Epithelial cell of proximal tubule (primary cell): Measurements from ENCODE around the gene DCDC1. TPM values are rescaled to one million over a fixed set of nuclear protein-coding genes. Genes with fewer than 3 reads are reported as not detected.

Experiments
- DNase-seq: peaks from one replicate; pipeline ENCODE4 v3.0.0-alpha.2; 2011; ENCODE audit warnings: low read depth
- H3K4me3 ChIP-seq: 2 replicates; pipeline ENCODE4 v1.5.1; 2011; ENCODE audit warnings: low read depth, mild to moderate bottlenecking, low read length
- CTCF ChIP-seq: conservative IDR thresholded peaks from 2 replicates; pipeline ENCODE4 v1.5.1; 2012; ENCODE audit warnings: low read depth, mild to moderate bottlenecking, low read length
- total RNA-seq: library from RNA; depleted of rRNA; stranded (reverse); fragments of >200 nt; gene quantifications from 2 replicates; pipeline ENCODE4 v1.2.3, GENCODE V29; 2015

The DCDC1 gene
- total RNA-seq, 1 donor from 2014 or later: 0.12 TPM

GRCh38 chr11:30830681-30831080 lies 538.9 kb downstream of the DCDC1 start:
- no peak for DNase-seq
- no peak for TF ChIP-seq CTCF
- H3K4me3 ChIP-seq: no peak overlapping the region

- TF ChIP-seq CTCF: no peak
- no peak overlapping the region for H3K4me3 ChIP-seq
- no peak for DNase-seq
Observed at GRCh38 chr11:30826911-30827310, 542.6 kb downstream of the DCDC1 start.

GRCh38 chr11:30825723-30826122 lies 543.8 kb downstream of the DCDC1 start:
- no peak for TF ChIP-seq CTCF
- DNase-seq: no peak
- H3K4me3 ChIP-seq: no peak overlapping the region

- no peak for TF ChIP-seq CTCF
- DNase-seq: no peak
- H3K4me3 ChIP-seq: no peak overlapping the region
Observed at GRCh38 chr11:30823119-30823518, 546.4 kb downstream of the DCDC1 start.

GRCh38 chr11:30821438-30821965 lies 548.0 kb downstream of the DCDC1 start:
- no peak for TF ChIP-seq CTCF
- no peak overlapping the region for H3K4me3 ChIP-seq
- no peak for DNase-seq

GRCh38 chr11:30818721-30819120 lies 550.8 kb downstream of the DCDC1 start:
- no peak for TF ChIP-seq CTCF
- DNase-seq: no peak
- H3K4me3 ChIP-seq: no peak overlapping the region
